ENCODE data around the gene CIZ1.
A peak's percentile ranks its signal among the peaks of the same experiment; 100 is the strongest.

The CIZ1 gene

DNA sequence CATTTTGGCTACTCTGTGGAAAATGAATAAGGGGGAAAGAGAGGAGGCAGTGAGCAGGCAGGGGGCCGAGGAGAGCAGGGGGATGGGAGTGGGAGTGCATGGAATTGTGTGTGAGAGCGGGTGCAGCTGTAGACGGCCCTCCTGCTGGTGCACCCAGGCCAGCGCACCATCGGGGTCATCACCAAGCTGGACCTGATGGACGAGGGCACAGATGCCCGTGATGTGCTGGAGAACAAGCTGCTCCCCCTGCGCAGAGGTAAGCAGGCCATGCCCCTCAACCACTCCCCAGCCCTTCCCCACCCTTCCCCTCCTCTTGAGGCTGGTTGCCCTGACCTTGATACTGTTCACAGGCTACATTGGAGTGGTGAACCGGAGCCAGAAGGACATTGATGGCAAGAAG, 28.5 kb upstream of the CIZ1 start:
- no peak for DNase-seq (ENCODE audit: low read depth)
- TF ChIP-seq CTCF (IDR thresholded peaks at IDR 0.05; ENCODE audit: low read depth, low read length): no peak
- no peak for TF ChIP-seq POLR2A (IDR thresholded peaks at IDR 0.05; ENCODE audit: extremely low read depth, insufficient read length)
- H3K4me3 ChIP-seq (ENCODE audit: low read depth, low read length): no peak overlapping the region

- no peak overlapping the region for H3K4me3 ChIP-seq (ENCODE audit: low read depth, low read length)
- peak; percentile 83 for DNase-seq (ENCODE audit: low read depth)
- TF ChIP-seq MYC (IDR thresholded peaks at IDR 0.05; ENCODE audit: low read depth, low read length): no peak
- TF ChIP-seq POLR2A (IDR thresholded peaks at IDR 0.05; ENCODE audit: extremely low read depth, insufficient read length): no peak
- no peak for TF ChIP-seq MAX (IDR thresholded peaks at IDR 0.05; ENCODE audit: low read depth, low read length)
- no peak for TF ChIP-seq CTCF (IDR thresholded peaks at IDR 0.05; ENCODE audit: low read depth, low read length)
Measured at GRCh38 chr9:128218518-128219389, 27.4 kb upstream of the CIZ1 start.

DNA sequence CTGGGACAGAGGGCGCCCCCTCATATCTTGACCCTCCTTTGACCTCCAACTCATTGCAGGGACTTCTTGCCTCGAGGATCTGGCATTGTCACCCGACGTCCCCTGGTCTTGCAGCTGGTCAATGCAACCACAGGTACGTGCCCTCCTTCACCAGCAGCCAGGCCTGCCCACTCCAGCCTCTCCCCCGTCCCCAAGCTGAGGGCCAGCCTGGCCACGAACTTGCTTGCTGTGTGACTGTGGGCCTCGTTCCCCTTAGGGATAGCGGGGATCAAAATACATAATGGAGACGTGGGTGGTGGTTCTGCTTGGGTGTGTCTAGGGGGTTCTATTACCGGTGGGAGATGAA, 26.8 kb upstream of the CIZ1 start:
- TF ChIP-seq CTCF (IDR thresholded peaks at IDR 0.05; ENCODE audit: low read depth, low read length): no peak
- DNase-seq (ENCODE audit: low read depth): no peak
- H3K4me3 ChIP-seq (ENCODE audit: low read depth, low read length): no peak overlapping the region

DNA sequence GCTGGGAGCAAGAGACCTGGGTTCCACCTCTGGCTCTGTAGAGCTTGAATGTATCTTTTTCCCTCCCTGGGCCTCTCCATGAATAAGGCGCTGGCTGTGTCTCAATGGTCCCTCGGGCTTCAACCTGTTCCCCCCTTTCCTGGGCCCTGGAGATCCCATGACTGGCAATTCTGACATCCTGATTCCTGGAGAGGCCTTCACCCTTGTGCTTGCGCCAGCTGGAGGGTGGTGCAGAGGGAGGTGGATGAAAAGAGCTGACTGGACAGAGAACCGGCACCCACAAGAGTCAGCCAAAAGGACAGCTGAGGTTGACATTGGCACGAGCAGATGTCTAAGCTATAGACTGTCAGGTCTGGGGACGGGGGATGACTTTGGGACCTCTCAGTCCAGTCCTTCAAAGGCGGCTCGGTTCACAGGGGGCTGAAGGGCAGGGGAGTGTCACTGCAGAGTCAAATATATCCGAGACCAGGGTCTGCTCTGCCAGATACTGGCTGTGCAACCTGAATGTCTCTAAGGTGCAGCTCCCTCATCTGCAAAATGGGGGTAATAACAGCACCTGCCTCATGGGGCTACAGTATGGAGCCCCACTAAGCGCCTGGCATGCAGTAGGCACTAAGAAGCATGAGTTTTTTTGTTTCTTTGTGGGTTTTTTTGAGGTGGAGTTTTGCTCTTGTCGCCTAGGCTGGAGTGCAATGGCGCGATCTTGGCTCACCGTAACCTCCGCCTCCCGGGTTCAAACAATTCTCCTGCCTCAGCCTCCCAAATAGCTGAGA, 25.6 kb upstream of the CIZ1 start:
- TF ChIP-seq MAX (IDR thresholded peaks at IDR 0.05; ENCODE audit: low read depth, low read length) (no peak), POLR2A (IDR thresholded peaks at IDR 0.05; ENCODE audit: extremely low read depth, insufficient read length) (no peak), CTCF (IDR thresholded peaks at IDR 0.05; ENCODE audit: low read depth, low read length) (no peak), MYC (IDR thresholded peaks at IDR 0.05; ENCODE audit: low read depth, low read length) (no peak)
- DNase-seq (ENCODE audit: low read depth): no peak
- H3K4me3 ChIP-seq (ENCODE audit: low read depth, low read length): no peak overlapping the region

GRCh38 chr9:128215491-128216409, 24.4 kb upstream of the CIZ1 start:
- peak; percentile 80 for DNase-seq (ENCODE audit: low read depth)
- no peak overlapping the region for H3K4me3 ChIP-seq (ENCODE audit: low read depth, low read length)
- no peak for TF ChIP-seq CTCF (IDR thresholded peaks at IDR 0.05; ENCODE audit: low read depth, low read length)
- TF ChIP-seq MYC (IDR thresholded peaks at IDR 0.05; ENCODE audit: low read depth, low read length): no peak
- TF ChIP-seq MAX (IDR thresholded peaks at IDR 0.05; ENCODE audit: low read depth, low read length): no peak
- TF ChIP-seq POLR2A (IDR thresholded peaks at IDR 0.05; ENCODE audit: extremely low read depth, insufficient read length): no peak

Data from NB4 (cell line).